Liver (tissue), 9 donors: Measurements from ENCODE around the gene STAT1. TPM values are rescaled to one million over a fixed set of nuclear protein-coding genes. Genes with fewer than 3 reads are reported as not detected.

Experiments
- DNase-seq: peaks from one replicate; pipeline ENCODE4 v3.0.0-alpha.2; 2017; ENCODE audit warnings: low spot score
- H3K27ac ChIP-seq, 2 donors: one replicate each; pipeline ENCODE4 v1.7.0; 2013; ENCODE audit warnings: inconsistent platforms in 2 of 2, low read length in 2 of 2, control low read depth in 1 of 2, low read depth in 1 of 2, mild to moderate bottlenecking in 1 of 2
- H3K27me3 ChIP-seq, 4 donors: one replicate each; pipeline versions ENCODE4 v1.6.1 to v1.7.0; 2013; ENCODE audit warnings: low read length in 3 of 4, inconsistent platforms in 1 of 4, mild to moderate bottlenecking in 1 of 4, moderate library complexity in 1 of 4; ENCODE audit not compliant: control insufficient read depth in 4 of 4, insufficient read depth in 4 of 4
- H3K36me3 ChIP-seq, 4 donors: one replicate each; pipeline versions ENCODE4 v1.6.1 to v1.7.0; 2013; ENCODE audit warnings: low read length in 3 of 4, mild to moderate bottlenecking in 3 of 4, low read depth in 1 of 4, moderate library complexity in 1 of 4; ENCODE audit not compliant: control insufficient read depth in 4 of 4, insufficient read depth in 3 of 4
- H3K4me1 ChIP-seq, 4 donors: one replicate each; pipeline versions ENCODE4 v1.6.1 to v1.7.0; 2013; ENCODE audit warnings: low read length in 3 of 4, mild to moderate bottlenecking in 3 of 4, moderate library complexity in 1 of 4; ENCODE audit not compliant: control insufficient read depth in 4 of 4, insufficient read depth in 4 of 4
- H3K4me3 ChIP-seq, 3 donors: one replicate each; pipeline versions ENCODE4 v1.6.1 to v1.7.0; 2013; ENCODE audit warnings: low read length in 3 of 3, control low read depth in 1 of 3, low read depth in 1 of 3, mild to moderate bottlenecking in 1 of 3
- H3K9ac ChIP-seq, 2 donors: one replicate each; pipeline ENCODE4 v1.7.0; 2013; ENCODE audit warnings: low read length in 2 of 2, mild to moderate bottlenecking in 2 of 2, moderate library complexity in 2 of 2, control low read depth in 1 of 2, low read depth in 1 of 2
- H3K9me3 ChIP-seq, 4 donors: one replicate each; pipeline versions ENCODE4 v1.6.1 to v1.7.0; 2013; ENCODE audit warnings: low read length in 3 of 4; ENCODE audit not compliant: control insufficient read depth in 4 of 4
- CTCF ChIP-seq: fragments of 150-350 bp; IDR thresholded peaks from 2 replicates; pipeline ENCODE4 v1.5.1; 2017; ENCODE audit warnings: improper control_type of control experiment, low read depth, low read length; ENCODE audit not compliant: missing input control
- FOXA1 ChIP-seq: IDR thresholded peaks from 2 replicates; pipeline ENCODE4 v1.6.1; 2016; ENCODE audit warnings: antibody characterized with exemption
- FOXA2 ChIP-seq: IDR thresholded peaks from 2 replicates; pipeline ENCODE4 v1.6.1; 2016; ENCODE audit warnings: antibody characterized with exemption
- GABPA ChIP-seq, 2 donors: IDR thresholded peaks in 1 of 2; conservative IDR thresholded peaks in 1 of 2; 2 replicates each; pipeline ENCODE4 v1.6.1; 2016; ENCODE audit warnings: antibody characterized with exemption in 2 of 2, mild to moderate bottlenecking in 1 of 2, moderate library complexity in 1 of 2
- HNF4A ChIP-seq, 2 donors: conservative IDR thresholded peaks; 2 replicates each; pipeline ENCODE4 v1.6.1; 2016; ENCODE audit warnings: antibody characterized with exemption in 2 of 2, mild to moderate bottlenecking in 2 of 2
- JUND ChIP-seq, 2 donors: IDR thresholded peaks; 2 replicates each; pipeline ENCODE4 v1.6.1; 2016; ENCODE audit warnings: antibody characterized with exemption in 2 of 2
- RAD21 ChIP-seq, 2 donors: IDR thresholded peaks; 2 replicates each; pipeline ENCODE4 v1.6.1; 2016; ENCODE audit warnings: antibody characterized with exemption in 2 of 2, mild to moderate bottlenecking in 2 of 2
- YY1 ChIP-seq: IDR thresholded peaks from 2 replicates; pipeline ENCODE4 v1.6.1; 2016; ENCODE audit warnings: antibody characterized with exemption, mild to moderate bottlenecking
- WGBS: extraction: QIAGEN DNeasy Blood & Tissue Kit; methylation state at CpG from one replicate; pipeline ENCODE4 v1.1.7; 2013; 5-methylcytosine and 5-hydroxymethylcytosine counted together
- polyA plus RNA-seq, 2 donors: library from polyadenylated mRNA; stranded (reverse) in 1 of 2; unstranded in 1 of 2; fragments of 200-250 nt in 1 of 2; fragments of >200 nt in 1 of 2; fragmentation: Nextera tagmentation in 1 of 2; extraction: Ambion mirVana in 1 of 2; gene quantifications; one replicate each; pipeline versions ENCODE4 v1.2.1 to v1.2.3, GENCODE V29; 2013 to 2015
- total RNA-seq, 2 donors: library from RNA; depleted of rRNA; stranded (reverse); fragments of >200 nt; gene quantifications; one replicate each; pipeline ENCODE4 v1.2.3, GENCODE V29; 2014
- TF ChIP-seq, protein P1 (sequence below): IDR thresholded peaks from 2 replicates; pipeline ENCODE4 v1.6.1; 2016; ENCODE audit warnings: antibody characterized with exemption
- TF ChIP-seq, protein P2 (sequence below): IDR thresholded peaks from 2 replicates; pipeline ENCODE4 v1.6.1; 2016; ENCODE audit warnings: antibody characterized with exemption, mild to moderate bottlenecking
- donor health status: healthy.
- donor health status: healthy.
- donor health status: healthy.
- donor health status: healthy.
- donor health status: healthy.

Gene STAT1
- total and polyA plus RNA-seq, 4 donors, result 26.2 to 78.7 (median 45.6) TPM

- Histone ChIP-seq H3K27me3 (no peaks in the 10 kb centered on the region), H3K36me3 (no peaks in the 10 kb centered on the region), H3K9ac (no peak overlapping the region), H3K9me3 (no peaks in the 10 kb centered on the region), H3K4me1 (peaks cover 0 to 10% (median 0%) of the 10 kb centered on the region in 4 donors), H3K27ac (no peak overlapping the region), H3K4me3 (no peak overlapping the region)
- TF ChIP-seq GABPA (IDR thresholded peaks at IDR 0.05 in 1 of 2, conservative IDR thresholded peaks at IDR 0.05 in 1 of 2), result no peak
- no peak for TF ChIP-seq YY1
- no peak for TF ChIP-seq FOXA1
- TF ChIP-seq, protein P1, sequence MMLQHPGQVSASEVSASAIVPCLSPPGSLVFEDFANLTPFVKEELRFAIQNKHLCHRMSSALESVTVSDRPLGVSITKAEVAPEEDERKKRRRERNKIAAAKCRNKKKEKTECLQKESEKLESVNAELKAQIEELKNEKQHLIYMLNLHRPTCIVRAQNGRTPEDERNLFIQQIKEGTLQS, result no peak
- no peak for TF ChIP-seq HNF4A (conservative IDR thresholded peaks at IDR 0.05)
- no peak for TF ChIP-seq JUND (IDR thresholded peaks at IDR 0.05)
- no peak for TF ChIP-seq RAD21 (IDR thresholded peaks at IDR 0.05)
- TF ChIP-seq, protein P2, sequence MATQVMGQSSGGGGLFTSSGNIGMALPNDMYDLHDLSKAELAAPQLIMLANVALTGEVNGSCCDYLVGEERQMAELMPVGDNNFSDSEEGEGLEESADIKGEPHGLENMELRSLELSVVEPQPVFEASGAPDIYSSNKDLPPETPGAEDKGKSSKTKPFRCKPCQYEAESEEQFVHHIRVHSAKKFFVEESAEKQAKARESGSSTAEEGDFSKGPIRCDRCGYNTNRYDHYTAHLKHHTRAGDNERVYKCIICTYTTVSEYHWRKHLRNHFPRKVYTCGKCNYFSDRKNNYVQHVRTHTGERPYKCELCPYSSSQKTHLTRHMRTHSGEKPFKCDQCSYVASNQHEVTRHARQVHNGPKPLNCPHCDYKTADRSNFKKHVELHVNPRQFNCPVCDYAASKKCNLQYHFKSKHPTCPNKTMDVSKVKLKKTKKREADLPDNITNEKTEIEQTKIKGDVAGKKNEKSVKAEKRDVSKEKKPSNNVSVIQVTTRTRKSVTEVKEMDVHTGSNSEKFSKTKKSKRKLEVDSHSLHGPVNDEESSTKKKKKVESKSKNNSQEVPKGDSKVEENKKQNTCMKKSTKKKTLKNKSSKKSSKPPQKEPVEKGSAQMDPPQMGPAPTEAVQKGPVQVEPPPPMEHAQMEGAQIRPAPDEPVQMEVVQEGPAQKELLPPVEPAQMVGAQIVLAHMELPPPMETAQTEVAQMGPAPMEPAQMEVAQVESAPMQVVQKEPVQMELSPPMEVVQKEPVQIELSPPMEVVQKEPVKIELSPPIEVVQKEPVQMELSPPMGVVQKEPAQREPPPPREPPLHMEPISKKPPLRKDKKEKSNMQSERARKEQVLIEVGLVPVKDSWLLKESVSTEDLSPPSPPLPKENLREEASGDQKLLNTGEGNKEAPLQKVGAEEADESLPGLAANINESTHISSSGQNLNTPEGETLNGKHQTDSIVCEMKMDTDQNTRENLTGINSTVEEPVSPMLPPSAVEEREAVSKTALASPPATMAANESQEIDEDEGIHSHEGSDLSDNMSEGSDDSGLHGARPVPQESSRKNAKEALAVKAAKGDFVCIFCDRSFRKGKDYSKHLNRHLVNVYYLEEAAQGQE, result no peak
- WGBS, result 83% methylated on average over 1 of the region's 1 CpG
- DNase-seq, result no peak
These were observed 11.2 kb upstream of the STAT1 start for GRCh38 chr2:191025135-191025534.

GRCh38 chr2:191023235-191023679 lies 9.3 kb upstream of the STAT1 start:
- Histone ChIP-seq H3K9ac (no peak overlapping the region), H3K9me3 (no peaks in the 10 kb centered on the region), H3K36me3 (no peaks in the 10 kb centered on the region), H3K4me3 (no peak overlapping the region), H3K27me3 (no peaks in the 10 kb centered on the region), H3K4me1 (peaks cover 0 to 18% (median 8%) of the 10 kb centered on the region in 4 donors), H3K27ac (no peak overlapping the region)
- WGBS, result 90% methylated on average over 7 of the region's 7 CpGs
- no peak for TF ChIP-seq CTCF
- TF ChIP-seq RAD21 (IDR thresholded peaks at IDR 0.05), result no peak
- DNase-seq, result no peak

DNA sequence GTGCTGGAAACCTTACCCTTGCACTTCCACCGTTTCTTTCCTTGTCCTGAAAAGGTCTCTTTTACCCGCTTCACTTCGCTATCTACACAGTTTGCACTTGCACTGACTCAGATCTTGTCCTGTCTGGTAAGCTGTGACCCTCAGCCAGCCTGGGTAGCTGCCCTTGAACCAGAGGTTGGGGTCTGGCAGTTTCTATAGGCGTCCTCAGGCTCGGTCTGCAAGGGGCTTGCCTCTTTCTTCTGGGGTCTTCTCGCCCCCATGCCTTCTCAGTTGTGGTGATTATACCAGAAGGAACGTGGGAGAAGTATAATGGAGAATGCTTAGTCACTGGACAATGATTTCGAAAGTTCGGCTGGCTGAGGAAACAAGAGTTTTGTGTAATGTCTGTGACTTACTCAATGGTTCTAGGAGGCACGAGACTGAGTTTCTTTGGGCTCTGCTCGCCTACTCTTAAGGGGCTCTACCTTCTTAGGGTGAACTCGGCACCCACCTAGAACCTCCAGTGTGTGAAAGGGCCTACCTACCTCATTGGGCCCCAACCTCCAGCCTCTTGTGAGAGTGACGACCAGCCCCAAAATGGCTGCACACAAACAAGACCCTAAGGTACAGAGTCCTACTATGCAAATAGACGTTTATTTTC lies 6.9 kb upstream of the STAT1 start:
- Histone ChIP-seq H3K36me3 (no peaks in the 10 kb centered on the region), H3K4me1 (peaks cover 0 to 18% (median 8%) of the 10 kb centered on the region in 4 donors), H3K9ac (peak overlapping the region; percentile 93 to 97), H3K9me3 (no peaks in the 10 kb centered on the region), H3K27ac (peak overlapping the region; percentile 94 to 99), H3K4me3 (peak overlapping the region; percentile 63 to 98 (median 80)), H3K27me3 (no peaks in the 10 kb centered on the region)
- 6% methylated on average over 14 of the region's 14 CpGs for WGBS
- DNase-seq, result peak; percentile 63
- TF ChIP-seq HNF4A (conservative IDR thresholded peaks at IDR 0.05), result peak in 1 of 2 donors; percentile 24
- no peak for TF ChIP-seq FOXA2
- TF ChIP-seq YY1, result peak; percentile 93
